Coronary artery (tissue), 2 donors: ENCODE results near the gene MAPT.
"Not testable (repeated sequence)": the region's sequence is repeated elsewhere in the genome, so short reads cannot be mapped to it uniquely, and the experiment has no call there.

ENCODE experiments used
- DNase-seq: peaks from one replicate; pipeline ENCODE4 v3.0.0-alpha.2; 2017; ENCODE audit warnings: low spot score
- H3K27ac ChIP-seq, 2 donors: fragments of 200-600 bp; sonication (generic); one replicate each; pipeline ENCODE4 v1.5.1; 2016 to 2019
- H3K4me3 ChIP-seq: fragments of 200-600 bp; sonication (generic); 2 replicates; pipeline ENCODE4 v1.5.1; 2016; ENCODE audit warnings: mild to moderate bottlenecking, moderate library complexity
- CTCF ChIP-seq: fragments of 200-600 bp; sonication (generic); IDR thresholded peaks from one replicate; pipeline ENCODE4 v1.5.1; 2019; ENCODE audit warnings: antibody characterized with exemption

The MAPT gene

DNA sequence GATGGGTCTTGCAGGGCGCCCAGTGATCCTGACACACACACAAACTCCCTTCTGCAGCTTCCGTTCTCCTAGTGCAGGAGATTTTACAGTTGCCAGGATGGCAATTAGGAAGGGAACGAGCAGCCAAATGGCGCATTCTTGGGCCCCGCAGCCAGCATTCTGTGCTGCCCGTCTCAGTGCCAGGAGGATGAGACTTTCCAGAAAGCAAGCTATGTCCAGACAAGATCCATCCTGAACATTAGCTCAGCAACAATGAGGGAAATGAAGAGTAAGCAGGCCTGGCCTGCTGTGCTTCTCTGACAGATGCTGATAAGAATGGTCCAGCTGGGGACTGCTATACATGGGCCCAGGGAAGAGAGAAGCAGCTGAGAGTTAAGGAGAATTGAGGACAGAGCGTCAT is 33.2 kb upstream of the MAPT start:
- DNase-seq = no peak
- no peak overlapping the region for H3K4me3 ChIP-seq
- H3K27ac ChIP-seq = no peak overlapping the region
- no peak for TF ChIP-seq CTCF

GRCh38 chr17:45862127-45862526 is 32.2 kb upstream of the MAPT start:
- not testable (repeated sequence) for H3K27ac ChIP-seq, DNase-seq, H3K4me3 ChIP-seq

- no peak for DNase-seq
- Histone ChIP-seq H3K4me3 (no peak overlapping the region), H3K27ac (no peak overlapping the region)
- TF ChIP-seq CTCF = no peak
Observed at GRCh38 chr17:45863857-45864654, 30.3 kb upstream of the MAPT start.

- no peak for TF ChIP-seq CTCF
- Histone ChIP-seq H3K4me3 (no peak overlapping the region), H3K27ac (no peak overlapping the region)
- DNase-seq = no peak
Observed at GRCh38 chr17:45867171-45867570, 27.2 kb upstream of the MAPT start.

DNA sequence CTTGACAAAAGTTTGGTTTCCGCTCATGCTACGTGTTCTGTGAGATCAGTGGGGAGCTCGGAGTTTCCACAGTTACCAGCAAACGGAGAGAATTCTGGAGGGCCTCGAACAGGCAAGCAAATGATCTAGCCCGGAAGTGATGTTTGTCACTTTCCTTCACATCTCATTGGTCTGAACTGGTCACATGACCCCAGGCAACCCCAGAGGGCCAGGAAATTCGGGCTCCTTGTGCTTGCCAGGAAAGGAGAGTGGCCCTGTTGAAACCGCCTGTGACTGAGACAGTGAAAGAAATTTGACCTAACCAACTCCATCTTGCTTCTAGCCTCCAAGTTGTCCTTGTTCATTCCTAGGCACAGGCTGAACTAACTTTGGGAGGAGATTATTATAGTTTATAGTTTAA is 26.7 kb upstream of the MAPT start:
- no peak overlapping the region for H3K4me3 ChIP-seq
- H3K27ac ChIP-seq = no peak overlapping the region
- no peak for DNase-seq
- no peak for TF ChIP-seq CTCF

- Histone ChIP-seq H3K4me3 (no peak overlapping the region), H3K27ac (no peak overlapping the region)
- TF ChIP-seq CTCF = no peak
- DNase-seq = no peak
Observed at GRCh38 chr17:45868276-45868675, 26.1 kb upstream of the MAPT start.

- DNase-seq = no peak
- no peak for TF ChIP-seq CTCF
- Histone ChIP-seq H3K4me3 (no peak overlapping the region), H3K27ac (no peak overlapping the region)
Observed at GRCh38 chr17:45869676-45870341, 24.5 kb upstream of the MAPT start.
